Endodermal cell (in vitro differentiated cells): ENCODE results near the gene OSER1. TPM values are rescaled to one million over a fixed set of nuclear protein-coding genes. Genes with fewer than 3 reads are reported as not detected.

Experiments used
- DNase-seq: peaks from one replicate; pipeline ENCODE4 v3.0.0-alpha.2; 2017
- H3K27ac ChIP-seq: 2 replicates; pipeline ENCODE4 v1.5.1; 2013; ENCODE audit warnings: mild to moderate bottlenecking, low read depth, low read length, moderate library complexity
- H3K27me3 ChIP-seq: 2 replicates; pipeline ENCODE4 v1.6.1; 2013; ENCODE audit warnings: mild to moderate bottlenecking, low read length, moderate library complexity; ENCODE audit not compliant: insufficient read depth, control insufficient read depth, poor library complexity, severe bottlenecking
- H3K36me3 ChIP-seq: 2 replicates; pipeline ENCODE4 v1.7.0; 2013; ENCODE audit warnings: mild to moderate bottlenecking, low read length, moderate library complexity; ENCODE audit not compliant: control insufficient read depth, insufficient read depth
- H3K4me1 ChIP-seq: one replicate; pipeline ENCODE4 v1.7.0; 2013; ENCODE audit warnings: low read length; ENCODE audit not compliant: control insufficient read depth, insufficient read depth
- H3K4me3 ChIP-seq: 2 replicates; pipeline ENCODE4 v1.5.1; 2013; ENCODE audit warnings: mild to moderate bottlenecking, low read length, moderate library complexity
- H3K9ac ChIP-seq: 2 replicates; pipeline ENCODE4 v1.6.1; 2013; ENCODE audit warnings: mild to moderate bottlenecking, low read length, moderate library complexity; ENCODE audit not compliant: poor library complexity, severe bottlenecking; ENCODE audit errors: extremely low read depth
- H3K9me3 ChIP-seq: 2 replicates; pipeline ENCODE4 v1.6.1; 2013; ENCODE audit warnings: mild to moderate bottlenecking, low read length, moderate library complexity; ENCODE audit not compliant: control insufficient read depth
- H3K27ac Mint-ChIP-seq: 2 replicates; pipeline ENCODE4 v1.8.0; 2020; ENCODE audit warnings: mixed read lengths
- H3K27me3 Mint-ChIP-seq: 2 replicates; pipeline ENCODE4 v1.8.0; 2021; ENCODE audit warnings: mild to moderate bottlenecking, mixed read lengths; ENCODE audit not compliant: insufficient read depth
- H3K36me3 Mint-ChIP-seq: 2 replicates; pipeline ENCODE4 v1.8.0; 2020; ENCODE audit warnings: low read depth, mixed read lengths
- H3K4me1 Mint-ChIP-seq: 2 replicates; pipeline ENCODE4 v1.8.0; 2020; ENCODE audit warnings: mixed read lengths
- H3K4me3 Mint-ChIP-seq: 2 replicates; pipeline ENCODE4 v1.8.0; 2020; ENCODE audit warnings: mild to moderate bottlenecking, moderate library complexity, mixed read lengths
- H3K9me3 Mint-ChIP-seq: 2 replicates; pipeline ENCODE4 v1.8.0; 2020; ENCODE audit warnings: mild to moderate bottlenecking, mixed read lengths
- CTCF ChIP-seq: fragments of 200-600 bp; sonication (generic); conservative IDR thresholded peaks from 2 replicates; pipeline ENCODE4 v1.5.0; 2021; ENCODE audit warnings: antibody characterized with exemption, mild to moderate bottlenecking
- WGBS, 2 experiments: methylation state at CpG; one replicate each; pipeline versions ENCODE4 v1.1.5 to v1.1.7; 2013; ENCODE audit warnings: missing lambda C conversion rate in 2 of 2, mixed read lengths in 1 of 2; ENCODE audit not compliant: insufficient coverage in 1 of 2, insufficient read length in 1 of 2; 5-methylcytosine and 5-hydroxymethylcytosine counted together
- total RNA-seq, 2 donors: library from RNA; stranded (reverse); fragmentation: NEBNext Ultra II Directional in 1 of 2; extraction: Animal tissue kit (Norgen Biotek cat#: 25700) in 1 of 2; gene quantifications; 2 replicates in 1 of 2; 3 replicates in 1 of 2; pipeline ENCODE4 v1.2.1, GENCODE V29; 2021

Gene OSER1
- total RNA-seq, 2 donors from 2014 or later = 34.2 to 38.7 TPM

GRCh38 chr20:44255942-44256341 is 45.4 kb upstream of the OSER1 start:
- TF ChIP-seq CTCF = no peak
- no peak overlapping the region for H3K27ac Mint-ChIP-seq
- H3K27ac ChIP-seq = no peak overlapping the region
- H3K36me3 ChIP-seq = no peaks in the 10 kb centered on the region
- no peak overlapping the region for H3K4me3 Mint-ChIP-seq
- peaks cover 8% of the 10 kb centered on the region for H3K4me1 Mint-ChIP-seq
- DNase-seq = no peak
- H3K9ac ChIP-seq = no peak overlapping the region
- H3K9me3 Mint-ChIP-seq = no peaks in the 10 kb centered on the region
- H3K36me3 Mint-ChIP-seq = no peaks in the 10 kb centered on the region
- 100% methylated on average over 1 of the region's 1 CpG; no CpG with 5 or more reads in 1 of the 2 experiments for WGBS, 2 experiments
- peaks cover 21% of the 10 kb centered on the region for H3K27me3 ChIP-seq
- no peak overlapping the region for H3K4me3 ChIP-seq
- H3K4me1 ChIP-seq = peaks cover 4% of the 10 kb centered on the region
- H3K27me3 Mint-ChIP-seq = peaks cover 27% of the 10 kb centered on the region
- no peaks in the 10 kb centered on the region for H3K9me3 ChIP-seq

GRCh38 chr20:44254073-44254472 is 43.5 kb upstream of the OSER1 start:
- no peaks in the 10 kb centered on the region for H3K9me3 ChIP-seq
- Mint-ChIP-seq H3K27me3 (peaks cover 18% of the 10 kb centered on the region), H3K9me3 (no peaks in the 10 kb centered on the region), H3K4me1 (peaks cover 6% of the 10 kb centered on the region), H3K27ac (no peak overlapping the region), H3K36me3 (no peaks in the 10 kb centered on the region), H3K4me3 (no peak overlapping the region)
- DNase-seq = no peak
- 84 to 91% methylated on average over 3 to 8 of the region's 8 CpGs for WGBS, 2 experiments
- H3K4me3 ChIP-seq = no peak overlapping the region
- peaks cover 12% of the 10 kb centered on the region for H3K27me3 ChIP-seq
- H3K27ac ChIP-seq = no peak overlapping the region
- peaks cover 3% of the 10 kb centered on the region for H3K4me1 ChIP-seq
- no peak for TF ChIP-seq CTCF
- no peaks in the 10 kb centered on the region for H3K36me3 ChIP-seq
- H3K9ac ChIP-seq = no peak overlapping the region

- H3K36me3 Mint-ChIP-seq = no peaks in the 10 kb centered on the region
- peak; percentile 73 for DNase-seq
- no peaks in the 10 kb centered on the region for H3K9me3 Mint-ChIP-seq
- peak; percentile 62 for TF ChIP-seq CTCF
- no peak overlapping the region for H3K27ac Mint-ChIP-seq
- Histone ChIP-seq H3K9me3 (no peaks in the 10 kb centered on the region), H3K27me3 (peaks cover 11% of the 10 kb centered on the region), H3K4me1 (no peaks in the 10 kb centered on the region), H3K4me3 (no peak overlapping the region), H3K9ac (no peak overlapping the region), H3K36me3 (no peaks in the 10 kb centered on the region), H3K27ac (no peak overlapping the region)
- 65 to 77% methylated on average over 3 of the region's 3 CpGs for WGBS, 2 experiments
- peaks cover 13% of the 10 kb centered on the region for H3K27me3 Mint-ChIP-seq
- H3K4me1 Mint-ChIP-seq = peaks cover under 1% of the 10 kb centered on the region
- H3K4me3 Mint-ChIP-seq = no peak overlapping the region
Measured at GRCh38 chr20:44253528-44253927, 43.0 kb upstream of the OSER1 start.
